ENCODE results near the gene SLC22A23.

The SLC22A23 gene

GRCh38 chr6:3240595-3240994 is 216.3 kb downstream of the SLC22A23 start:
- DNase-seq (ENCODE audit: low read depth) = no peak

- no peak for DNase-seq (ENCODE audit: low read depth)
Observed at GRCh38 chr6:3239110-3239830, 217.6 kb downstream of the SLC22A23 start.

- DNase-seq (ENCODE audit: low read depth) = no peak
Observed at GRCh38 chr6:3237761-3238662, 218.8 kb downstream of the SLC22A23 start.

- DNase-seq (ENCODE audit: low read depth) = no peak
Observed at GRCh38 chr6:3236005-3236404, 220.8 kb downstream of the SLC22A23 start.

GRCh38 chr6:3235486-3235885 is 221.4 kb downstream of the SLC22A23 start:
- no peak for DNase-seq (ENCODE audit: low read depth)

GRCh38 chr6:3233904-3234303 is 222.9 kb downstream of the SLC22A23 start:
- no peak for DNase-seq (ENCODE audit: low read depth)

- no peak for DNase-seq (ENCODE audit: low read depth)
Observed at GRCh38 chr6:3233321-3233720, 223.5 kb downstream of the SLC22A23 start.

- DNase-seq (ENCODE audit: low read depth) = no peak
Observed at GRCh38 chr6:3232017-3232945, 224.6 kb downstream of the SLC22A23 start.

- no peak for DNase-seq (ENCODE audit: low read depth)
Observed at GRCh38 chr6:3231247-3232016, 225.4 kb downstream of the SLC22A23 start.

- DNase-seq (ENCODE audit: low read depth) = no peak
Observed at GRCh38 chr6:3230900-3231246, 226.0 kb downstream of the SLC22A23 start.

GRCh38 chr6:3230256-3230882 is 226.5 kb downstream of the SLC22A23 start:
- no peak for DNase-seq (ENCODE audit: low read depth)

- no peak for DNase-seq (ENCODE audit: low read depth)
Observed at GRCh38 chr6:3229566-3230178, 227.2 kb downstream of the SLC22A23 start.

- no peak for DNase-seq (ENCODE audit: low read depth)
Observed at GRCh38 chr6:3228771-3229565, 227.9 kb downstream of the SLC22A23 start.

GRCh38 chr6:3228046-3228671 is 228.7 kb downstream of the SLC22A23 start:
- DNase-seq (ENCODE audit: low read depth) = no peak

- no peak for DNase-seq (ENCODE audit: low read depth)
Observed at GRCh38 chr6:3227363-3228045, 229.3 kb downstream of the SLC22A23 start, which contains the start of gene TUBB2B. Gene TUBB2B, minus strand, starts transcription at chr6:3227653. Its CDS starts 110 bp downstream, at chr6:3227543.

- no peak for DNase-seq (ENCODE audit: low read depth)
Observed at GRCh38 chr6:3226481-3227362, 230.1 kb downstream of the SLC22A23 start.

- no peak for DNase-seq (ENCODE audit: low read depth)
Observed at GRCh38 chr6:3226042-3226441, 230.8 kb downstream of the SLC22A23 start.

Measured in CMK (cell line).